H1 (cell line): ENCODE data around the gene AGGF1. TPM values are rescaled to one million over a fixed set of nuclear protein-coding genes. Genes with fewer than 3 reads are reported as not detected.
A peak's percentile ranks its signal among the peaks of the same experiment; 100 is the strongest.

Experiments used
- ATF2 ChIP-seq: IDR thresholded peaks from 2 replicates; pipeline ENCODE4 v1.6.1; 2012; ENCODE audit warnings: low read length, inconsistent platforms
- CTCF ChIP-seq, 3 experiments: IDR thresholded peaks; 1 replicate in 2 of 3; 2 replicates in 1 of 3; pipeline versions ENCODE4 v1.5.1 to v1.6.1; 2011; ENCODE audit warnings: low read length in 3 of 3, mild to moderate bottlenecking in 3 of 3, inconsistent platforms in 2 of 3, low read depth in 1 of 3, moderate library complexity in 1 of 3; ENCODE audit not compliant: insufficient read depth in 1 of 3; ENCODE audit errors: control extremely low read depth in 1 of 3
- E2F6 ChIP-seq: IDR thresholded peaks from 2 replicates; pipeline ENCODE4 v1.6.1; 2012; ENCODE audit warnings: inconsistent platforms
- EGR1 ChIP-seq: IDR thresholded peaks from 2 replicates; pipeline ENCODE4 v1.6.1; 2011; ENCODE audit warnings: low read depth, low read length, borderline replicate concordance
- EP300 ChIP-seq, 2 experiments: IDR thresholded peaks; 1 replicate in 1 of 2; 2 replicates in 1 of 2; pipeline ENCODE4 v1.6.1; 2011 to 2012; ENCODE audit warnings: low read depth in 2 of 2, low read length in 2 of 2, mild to moderate bottlenecking in 2 of 2, borderline replicate concordance in 1 of 2, inconsistent platforms in 1 of 2, moderate library complexity in 1 of 2
- MAFK ChIP-seq: IDR thresholded peaks from 2 replicates; pipeline ENCODE4 v1.6.1; 2012; ENCODE audit warnings: low read depth, mild to moderate bottlenecking, improper control_type of control experiment, low read length
- SIX5 ChIP-seq: IDR thresholded peaks from 2 replicates; pipeline ENCODE4 v1.6.1; 2011; ENCODE audit warnings: mild to moderate bottlenecking, low read depth, low read length
- SP2 ChIP-seq: IDR thresholded peaks from 2 replicates; pipeline ENCODE4 v1.6.1; 2012; ENCODE audit warnings: mild to moderate bottlenecking, low read length, inconsistent platforms
- SP4 ChIP-seq: IDR thresholded peaks from 2 replicates; pipeline ENCODE4 v1.6.1; 2012; ENCODE audit warnings: low read length, inconsistent platforms
- polyA plus RNA-seq, 7 experiments: library from polyadenylated mRNA; depleted of rRNA in 3 of 7; stranded (reverse) in 5 of 7; unstranded in 2 of 7; fragments of >200 nt in 5 of 7; fragments of 200-250 nt in 2 of 7; gene quantifications; 1 replicate in 5 of 7; 2 replicates in 1 of 7; 4 replicates in 1 of 7; pipeline versions ENCODE4 v1.2.1 to v1.2.3, GENCODE V29; 2011 to 2013; ENCODE audit warnings: missing spikeins in 2 of 7, mixed read lengths in 2 of 7
- total RNA-seq: library from RNA; stranded (reverse); fragmentation: NEBNext Ultra II Directional; extraction: Animal tissue kit (Norgen Biotek cat#: 25700); gene quantifications from 2 replicates; pipeline ENCODE4 v1.2.1, GENCODE V29; 2021
- TF ChIP-seq, protein P1 (sequence below): IDR thresholded peaks from 2 replicates; pipeline ENCODE4 v1.6.1; 2012; ENCODE audit warnings: inconsistent platforms

The AGGF1 gene
- total and polyA plus RNA-seq, 2 of the 8 experiments (the other 6 are each of a cell fraction or from before 2014, with no cell fraction given), result 7.3 to 19.0 TPM

GRCh38 chr5:77030097-77031071, at the start of gene AGGF1 (continued):
- no peak for TF ChIP-seq SIX5
- no peak for TF ChIP-seq MAFK
- no peak for TF ChIP-seq ATF2
- TF ChIP-seq SP4, result no peak
- TF ChIP-seq SP2, result no peak
- TF ChIP-seq, protein P1, sequence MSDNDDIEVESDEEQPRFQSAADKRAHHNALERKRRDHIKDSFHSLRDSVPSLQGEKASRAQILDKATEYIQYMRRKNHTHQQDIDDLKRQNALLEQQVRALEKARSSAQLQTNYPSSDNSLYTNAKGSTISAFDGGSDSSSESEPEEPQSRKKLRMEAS, result peak; percentile 99
- no peak for TF ChIP-seq EP300 (IDR thresholded peaks at IDR 0.05; ENCODE audit: borderline replicate concordance in 1 of 2, low read depth in 2 of 2, low read length in 2 of 2)
- peak; percentile 100 for TF ChIP-seq E2F6
- no peak for TF ChIP-seq CTCF (IDR thresholded peaks at IDR 0.05; ENCODE audit: control extremely low read depth in 1 of 3, insufficient read depth in 1 of 3, low read depth in 1 of 3, low read length in 3 of 3)
- 0 out of 2 replicates have a peak, but pooled peaks have one; percentile 27 for TF ChIP-seq EGR1
